Measurements from ENCODE around the gene HDAC6. TPM values are rescaled to one million over a fixed set of nuclear protein-coding genes. Genes with fewer than 3 reads are reported as not detected.
"Not testable (repeated sequence)": the region's sequence is repeated elsewhere in the genome, so short reads cannot be mapped to it uniquely, and the experiment has no call there.

The HDAC6 gene
- total RNA-seq, 4 donors from 2014 or later: 55.3 to 90.2 (median 67.9) TPM

GRCh38 chrX:48854898-48855297 is 53.0 kb downstream of the HDAC6 start:
- intact Hi-C loops (cut with DNase I; ENCODE audit: low total_unique reads): loop anchor here (5.0 kb wide), 1 partner anchor 1222 kb away; no protein-coding TSS in a partner anchor
- DNase-seq (ENCODE audit: low spot score in 2 of 2): no peak
- TF ChIP-seq CTCF (IDR thresholded peaks at IDR 0.05) (no peak), POLR2A (IDR thresholded peaks at IDR 0.05) (no peak)
- 27 to 51% methylated on average over 5 of the region's 5 CpGs for WGBS, 2 donors
- H3K4me3 ChIP-seq (ENCODE audit: low read depth, poor library complexity, severe bottlenecking): no peak overlapping the region

DNA sequence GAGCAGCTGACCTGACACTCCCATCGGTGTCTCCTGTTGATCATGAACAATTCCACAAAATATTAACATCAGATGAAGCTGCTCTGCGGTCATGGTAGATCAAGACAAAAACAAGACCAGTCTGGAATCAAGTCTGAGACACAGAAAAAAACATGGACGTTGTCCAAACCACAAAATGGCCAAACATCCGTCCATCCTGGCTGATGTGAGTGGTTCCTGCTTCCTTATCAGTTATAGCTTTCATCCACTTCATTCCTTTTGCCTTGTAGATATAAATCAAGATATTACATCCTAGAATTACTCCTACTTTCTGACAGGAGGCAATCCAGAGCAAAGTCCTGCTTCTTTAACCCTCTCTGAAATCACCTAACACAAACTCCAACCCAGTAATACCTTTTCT is 62.3 kb downstream of the HDAC6 start:
- intact Hi-C loops (cut with DNase I; ENCODE audit: low total_unique reads): no loop called here
- peak in 1 of 2 donors; percentile 25 for DNase-seq (ENCODE audit: low spot score in 2 of 2)
- WGBS, 2 donors: 52 to 64% methylated on average over 4 of the region's 4 CpGs
- H3K4me3 ChIP-seq (ENCODE audit: low read depth, poor library complexity, severe bottlenecking): no peak overlapping the region
- no peak for TF ChIP-seq CTCF (IDR thresholded peaks at IDR 0.05)
- TF ChIP-seq POLR2A (IDR thresholded peaks at IDR 0.05): no peak

GRCh38 chrX:48872017-48872416 is 70.2 kb downstream of the HDAC6 start:
- intact Hi-C loops (cut with DNase I; ENCODE audit: low total_unique reads); DNase-seq (ENCODE audit: low spot score in 2 of 2); H3K4me3 ChIP-seq (ENCODE audit: low read depth, poor library complexity, severe bottlenecking): not testable (repeated sequence)
- WGBS, 2 donors: 48 to 64% methylated on average over 1 to 2 of the region's 2 CpGs

Other genes starting within 250 kb of the HDAC6 start
- gene RBM3, start 227.6 kb upstream of the HDAC6 start, total RNA-seq: 100 to 1,000 TPM; 162 to 207 (median 198) TPM
- 100 to 1,000 TPM in 3 of 4 donors, 10 to 100 TPM in 1; 87.8 to 143 (median 121) TPM for gene WDR13, start 204.6 kb upstream of the HDAC6 start, total RNA-seq
- gene WAS, start 118.3 kb upstream of the HDAC6 start, total RNA-seq: 1 to 10 TPM; 1.3 to 4.1 (median 3.2) TPM
- gene SUV39H1, start 105.3 kb upstream of the HDAC6 start, total RNA-seq: 10 to 100 TPM in 1 of 4 donors, 1 to 10 TPM in 3; 6.7 to 15.0 (median 9.2) TPM
- not detected for gene GLOD5, start 40.3 kb upstream of the HDAC6 start, total RNA-seq
- not detected for gene GATA1, start 15.5 kb upstream of the HDAC6 start, total RNA-seq
- gene ERAS, start 24.4 kb downstream of the HDAC6 start, total RNA-seq: not detected
- 10 to 100 TPM in 2 of 4 donors, 1 to 10 TPM in 2; 2.9 to 16.7 (median 8.5) TPM for gene PCSK1N, start 33.5 kb downstream of the HDAC6 start, total RNA-seq
- 10 to 100 TPM; 37.1 to 46.2 (median 42.2) TPM for gene TIMM17B, start 95.7 kb downstream of the HDAC6 start, total RNA-seq
- 10 to 100 TPM; 68.0 to 88.6 (median 73.6) TPM for gene PQBP1, start 95.9 kb downstream of the HDAC6 start, total RNA-seq
- gene SLC35A2, start 109.6 kb downstream of the HDAC6 start, total RNA-seq: 10 to 100 TPM; 14.0 to 27.9 (median 25.4) TPM
- 10 to 100 TPM in 1 of 4 donors, 1 to 10 TPM in 3; 5.2 to 10.3 (median 8.3) TPM for gene PIM2, start 117.0 kb downstream of the HDAC6 start, total RNA-seq
- 10 to 100 TPM; 47.2 to 66.8 (median 53.6) TPM for gene OTUD5, start 155.5 kb downstream of the HDAC6 start, total RNA-seq
- under 1 TPM; 0.08 to 0.72 (median 0.33) TPM for gene KCND1, start 169.8 kb downstream of the HDAC6 start, total RNA-seq
- gene GRIPAP1, start 200.2 kb downstream of the HDAC6 start, total RNA-seq: 10 to 100 TPM; 30.0 to 43.7 (median 32.4) TPM
- gene TFE3, start 241.3 kb downstream of the HDAC6 start, total RNA-seq: 10 to 100 TPM; 37.1 to 55.9 (median 53.6) TPM

All from lower leg skin (tissue), 4 donors.